OCI-LY7 (cell line): ENCODE results near the gene LAMB3.

ENCODE experiments used
- CTCF ChIP-seq: fragments of 200-600 bp; sonication (generic); conservative IDR thresholded peaks from 2 replicates; pipeline ENCODE4 v1.5.1; 2014; ENCODE audit warnings: mild to moderate bottlenecking, antibody characterized with exemption, low read length, moderate library complexity, mixed read lengths
- EZH2phosphoT487 ChIP-seq: fragments of 200-600 bp; sonication (generic); IDR thresholded peaks from 2 replicates; pipeline ENCODE4 v1.6.1; 2018; ENCODE audit warnings: low read depth, borderline replicate concordance, mild to moderate bottlenecking, mixed run types, antibody characterized with exemption, low read length, moderate library complexity, mixed read lengths

GRCh38 chr1:209629621-209630382 is 22.4 kb downstream of the LAMB3 start:
- TF ChIP-seq CTCF = no peak
- TF ChIP-seq EZH2phosphoT487 = no peak
